ENCODE results near the gene CMC2.
A peak's percentile ranks its signal among the peaks of the same experiment; 100 is the strongest.

CMC2 gene

GRCh38 chr16:81006813-81007695 lies at the start of gene CMC2, which contains the start of gene CENPN:
TSS of gene CMC2 (minus strand) at chr16:81006885. CDS start at chr16:80997394, 9,491 bp downstream.
TSS of gene CENPN (plus strand) at chr16:81007214. CDS start at chr16:81011940, 4,726 bp downstream.
- Mint-ChIP-seq H3K9me3 (no peaks in the 10 kb centered on the region), H3K27ac (peak within 1 kb of the TSS; percentile 99), H3K36me3 (peaks cover 8% of the 10 kb centered on the region), H3K27me3 (no peaks in the 10 kb centered on the region), H3K4me3 (peak within 1 kb of the TSS; percentile 99), H3K4me1 (peaks cover 45% of the 10 kb centered on the region)
- ATAC-seq, result peak; percentile 95

GRCh38 chr16:81053761-81054160 lies 47.1 kb upstream of the CMC2 start:
- H3K36me3 Mint-ChIP-seq, result peaks cover 6% of the 10 kb centered on the region
- H3K4me3 Mint-ChIP-seq, result no peak overlapping the region
- H3K27me3 Mint-ChIP-seq, result no peaks in the 10 kb centered on the region
- peaks cover 12% of the 10 kb centered on the region for H3K9me3 Mint-ChIP-seq
- no peak overlapping the region for H3K27ac Mint-ChIP-seq
- H3K4me1 Mint-ChIP-seq, result peaks cover 6% of the 10 kb centered on the region
- no peak for ATAC-seq

- no peak overlapping the region for H3K4me3 Mint-ChIP-seq
- H3K27me3 Mint-ChIP-seq, result no peaks in the 10 kb centered on the region
- peaks cover 11% of the 10 kb centered on the region for H3K4me1 Mint-ChIP-seq
- H3K9me3 Mint-ChIP-seq, result no peaks in the 10 kb centered on the region
- peaks cover 47% of the 10 kb centered on the region for H3K36me3 Mint-ChIP-seq
- no peak for ATAC-seq
- no peak overlapping the region for H3K27ac Mint-ChIP-seq
Observed at GRCh38 chr16:81042821-81043220, 36.1 kb upstream of the CMC2 start.

GRCh38 chr16:81041696-81042095 lies 35.0 kb upstream of the CMC2 start:
- no peak overlapping the region for H3K27ac Mint-ChIP-seq
- H3K27me3 Mint-ChIP-seq, result no peaks in the 10 kb centered on the region
- ATAC-seq, result no peak
- H3K4me1 Mint-ChIP-seq, result peaks cover 22% of the 10 kb centered on the region
- peaks cover 47% of the 10 kb centered on the region for H3K36me3 Mint-ChIP-seq
- H3K4me3 Mint-ChIP-seq, result no peak overlapping the region
- no peaks in the 10 kb centered on the region for H3K9me3 Mint-ChIP-seq

GRCh38 chr16:81040842-81041241 lies 34.2 kb upstream of the CMC2 start:
- no peaks in the 10 kb centered on the region for H3K9me3 Mint-ChIP-seq
- no peak overlapping the region for H3K4me3 Mint-ChIP-seq
- H3K36me3 Mint-ChIP-seq, result peaks cover 47% of the 10 kb centered on the region
- H3K27me3 Mint-ChIP-seq, result no peaks in the 10 kb centered on the region
- no peak overlapping the region for H3K27ac Mint-ChIP-seq
- ATAC-seq, result no peak
- H3K4me1 Mint-ChIP-seq, result peaks cover 25% of the 10 kb centered on the region

- H3K36me3 Mint-ChIP-seq, result peaks cover 41% of the 10 kb centered on the region
- no peak overlapping the region for H3K27ac Mint-ChIP-seq
- H3K4me3 Mint-ChIP-seq, result no peak overlapping the region
- H3K27me3 Mint-ChIP-seq, result no peaks in the 10 kb centered on the region
- ATAC-seq, result no peak
- peaks cover 25% of the 10 kb centered on the region for H3K4me1 Mint-ChIP-seq
- H3K9me3 Mint-ChIP-seq, result no peaks in the 10 kb centered on the region
Observed at GRCh38 chr16:81040131-81040530, 33.4 kb upstream of the CMC2 start.

- Mint-ChIP-seq H3K27me3 (no peaks in the 10 kb centered on the region), H3K4me1 (peaks cover 25% of the 10 kb centered on the region), H3K27ac (no peak overlapping the region), H3K9me3 (no peaks in the 10 kb centered on the region), H3K4me3 (peak overlapping the region; percentile 76), H3K36me3 (peaks cover 17% of the 10 kb centered on the region)
- no peak for ATAC-seq
Observed at GRCh38 chr16:81036751-81037350, 30.2 kb upstream of the CMC2 start.

- ATAC-seq, result peak; percentile 84
- Mint-ChIP-seq H3K36me3 (peaks cover 18% of the 10 kb centered on the region), H3K4me3 (peak overlapping the region; percentile 76), H3K27me3 (no peaks in the 10 kb centered on the region), H3K27ac (no peak overlapping the region), H3K9me3 (no peaks in the 10 kb centered on the region), H3K4me1 (peaks cover 25% of the 10 kb centered on the region)
Observed at GRCh38 chr16:81035975-81036750, 29.5 kb upstream of the CMC2 start.

GRCh38 chr16:81035398-81035974 lies 28.8 kb upstream of the CMC2 start, which contains the start of gene ATMIN:
TSS of gene ATMIN (plus strand) at chr16:81035842. CDS start at chr16:81035871, 29 bp downstream.
- ATAC-seq, result peak; percentile 98
- Mint-ChIP-seq H3K4me1 (peaks cover 25% of the 10 kb centered on the region), H3K27ac (no peak within 1 kb of the TSS), H3K27me3 (no peaks in the 10 kb centered on the region), H3K36me3 (peaks cover 18% of the 10 kb centered on the region), H3K4me3 (peak within 1 kb of the TSS; percentile 76), H3K9me3 (no peaks in the 10 kb centered on the region)

GRCh38 chr16:81029930-81030604 lies 23.4 kb upstream of the CMC2 start:
- no peak overlapping the region for H3K4me3 Mint-ChIP-seq
- H3K4me1 Mint-ChIP-seq, result no peaks in the 10 kb centered on the region
- ATAC-seq, result no peak
- no peak overlapping the region for H3K27ac Mint-ChIP-seq
- H3K36me3 Mint-ChIP-seq, result peaks cover 32% of the 10 kb centered on the region
- no peaks in the 10 kb centered on the region for H3K9me3 Mint-ChIP-seq
- H3K27me3 Mint-ChIP-seq, result no peaks in the 10 kb centered on the region

GRCh38 chr16:81026429-81026828 lies 19.7 kb upstream of the CMC2 start:
- Mint-ChIP-seq H3K27me3 (no peaks in the 10 kb centered on the region), H3K27ac (no peak overlapping the region), H3K36me3 (peaks cover 30% of the 10 kb centered on the region), H3K9me3 (no peaks in the 10 kb centered on the region), H3K4me3 (no peak overlapping the region), H3K4me1 (no peaks in the 10 kb centered on the region)
- ATAC-seq, result no peak

GRCh38 chr16:81018496-81018895 lies 11.8 kb upstream of the CMC2 start:
- no peaks in the 10 kb centered on the region for H3K4me1 Mint-ChIP-seq
- no peak overlapping the region for H3K27ac Mint-ChIP-seq
- no peak overlapping the region for H3K4me3 Mint-ChIP-seq

GRCh38 chr16:81014672-81015071 lies 8.0 kb upstream of the CMC2 start:
- H3K36me3 Mint-ChIP-seq, result peaks cover 46% of the 10 kb centered on the region
- H3K9me3 Mint-ChIP-seq, result no peaks in the 10 kb centered on the region
- no peak overlapping the region for H3K27ac Mint-ChIP-seq
- no peaks in the 10 kb centered on the region for H3K4me1 Mint-ChIP-seq
- ATAC-seq, result no peak
- H3K27me3 Mint-ChIP-seq, result no peaks in the 10 kb centered on the region
- no peak overlapping the region for H3K4me3 Mint-ChIP-seq

More at GRCh38 chr16:81018496-81018895, 11.8 kb upstream of the CMC2 start:
- H3K9me3 Mint-ChIP-seq, result no peaks in the 10 kb centered on the region
- no peak for ATAC-seq
- H3K36me3 Mint-ChIP-seq, result peaks cover 43% of the 10 kb centered on the region
- no peaks in the 10 kb centered on the region for H3K27me3 Mint-ChIP-seq

- no peaks in the 10 kb centered on the region for H3K9me3 Mint-ChIP-seq
- peaks cover 5% of the 10 kb centered on the region for H3K4me1 Mint-ChIP-seq
- H3K27ac Mint-ChIP-seq, result no peak overlapping the region
- H3K27me3 Mint-ChIP-seq, result no peaks in the 10 kb centered on the region
- H3K36me3 Mint-ChIP-seq, result peaks cover 31% of the 10 kb centered on the region
- no peak for ATAC-seq
- no peak overlapping the region for H3K4me3 Mint-ChIP-seq
Observed at GRCh38 chr16:81012974-81013373, 6.3 kb upstream of the CMC2 start.
